Measurements from ENCODE around the gene POU3F1.

The POU3F1 gene

DNA sequence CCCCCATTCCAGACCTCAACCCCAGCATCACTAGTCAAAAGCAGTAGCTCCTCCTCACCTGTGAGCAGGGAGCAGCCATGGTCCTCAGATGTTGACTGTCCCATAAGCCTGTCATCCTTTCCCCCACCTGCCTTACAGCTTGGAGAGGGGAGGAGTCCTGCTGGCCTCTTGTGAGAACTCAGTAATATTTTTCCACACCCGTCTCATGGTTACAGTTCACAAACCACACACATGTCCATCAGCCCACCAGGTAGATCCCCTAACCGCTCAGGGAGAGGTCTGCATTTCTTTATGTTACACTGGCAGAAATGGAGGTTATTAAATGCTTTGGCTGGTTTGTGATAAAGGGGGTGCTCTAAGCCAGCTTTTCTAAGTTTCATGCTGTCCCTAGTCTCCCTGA, 26.3 kb upstream of the POU3F1 start:
- no peaks in the 10 kb centered on the region for H3K9me3 ChIP-seq (ENCODE audit: control insufficient read depth, insufficient read depth, low read length)
- H3F3A ChIP-seq (ENCODE audit: control insufficient read depth, insufficient read depth), result no peaks in the 10 kb centered on the region
- H3K4me1 ChIP-seq (ENCODE audit: control insufficient read depth, low read length), result peaks cover 6% of the 10 kb centered on the region; the same call in 1 of the 2 replicates
- H3K36me3 ChIP-seq (ENCODE audit: control insufficient read depth, low read length), result no peaks in the 10 kb centered on the region
- H3K27me3 ChIP-seq (ENCODE audit: control insufficient read depth, low read length), result peaks cover 24% of the 10 kb centered on the region
- no peak overlapping the region for H3K4me2 ChIP-seq (ENCODE audit: low read length)
- H4K20me1 ChIP-seq (ENCODE audit: control insufficient read depth, insufficient read depth, low read depth, low read length), result no peaks in the 10 kb centered on the region
- TF ChIP-seq EZH2phosphoT487 (IDR thresholded peaks at IDR 0.05; ENCODE audit: borderline replicate concordance, low read length), result no peak
- TF ChIP-seq, protein P1, sequence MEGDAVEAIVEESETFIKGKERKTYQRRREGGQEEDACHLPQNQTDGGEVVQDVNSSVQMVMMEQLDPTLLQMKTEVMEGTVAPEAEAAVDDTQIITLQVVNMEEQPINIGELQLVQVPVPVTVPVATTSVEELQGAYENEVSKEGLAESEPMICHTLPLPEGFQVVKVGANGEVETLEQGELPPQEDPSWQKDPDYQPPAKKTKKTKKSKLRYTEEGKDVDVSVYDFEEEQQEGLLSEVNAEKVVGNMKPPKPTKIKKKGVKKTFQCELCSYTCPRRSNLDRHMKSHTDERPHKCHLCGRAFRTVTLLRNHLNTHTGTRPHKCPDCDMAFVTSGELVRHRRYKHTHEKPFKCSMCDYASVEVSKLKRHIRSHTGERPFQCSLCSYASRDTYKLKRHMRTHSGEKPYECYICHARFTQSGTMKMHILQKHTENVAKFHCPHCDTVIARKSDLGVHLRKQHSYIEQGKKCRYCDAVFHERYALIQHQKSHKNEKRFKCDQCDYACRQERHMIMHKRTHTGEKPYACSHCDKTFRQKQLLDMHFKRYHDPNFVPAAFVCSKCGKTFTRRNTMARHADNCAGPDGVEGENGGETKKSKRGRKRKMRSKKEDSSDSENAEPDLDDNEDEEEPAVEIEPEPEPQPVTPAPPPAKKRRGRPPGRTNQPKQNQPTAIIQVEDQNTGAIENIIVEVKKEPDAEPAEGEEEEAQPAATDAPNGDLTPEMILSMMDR (IDR thresholded peaks at IDR 0.05; ENCODE audit: low read depth, low read length, poor library complexity, severe bottlenecking), result no peak
- H3K79me2 ChIP-seq (ENCODE audit: control insufficient read depth, low read length), result no peaks in the 10 kb centered on the region
- H3K9me2 ChIP-seq (replicated peaks; ENCODE audit: control insufficient read depth, low read length), result no peaks in the 10 kb centered on the region
- H3K4me3 ChIP-seq (ENCODE audit: low read length), result no peak overlapping the region
- no peak overlapping the region for H3K27ac ChIP-seq (ENCODE audit: low read depth, low read length)

- H3F3A ChIP-seq (ENCODE audit: control insufficient read depth, insufficient read depth), result no peaks in the 10 kb centered on the region
- no peaks in the 10 kb centered on the region for H3K36me3 ChIP-seq (ENCODE audit: control insufficient read depth, low read length)
- H3K9me3 ChIP-seq (ENCODE audit: control insufficient read depth, insufficient read depth, low read length), result no peaks in the 10 kb centered on the region
- H4K20me1 ChIP-seq (ENCODE audit: control insufficient read depth, insufficient read depth, low read depth, low read length), result no peaks in the 10 kb centered on the region
- no peak overlapping the region for H3K4me3 ChIP-seq (ENCODE audit: low read length)
- no peaks in the 10 kb centered on the region for H3K79me2 ChIP-seq (ENCODE audit: control insufficient read depth, low read length)
- TF ChIP-seq, protein P1 (IDR thresholded peaks at IDR 0.05; ENCODE audit: low read depth, low read length, poor library complexity, severe bottlenecking), result peak; percentile 60
- no peak for TF ChIP-seq EZH2phosphoT487 (IDR thresholded peaks at IDR 0.05; ENCODE audit: borderline replicate concordance, low read length)
- no peak overlapping the region for H3K27ac ChIP-seq (ENCODE audit: low read depth, low read length)
- no peaks in the 10 kb centered on the region for H3K9me2 ChIP-seq (replicated peaks; ENCODE audit: control insufficient read depth, low read length)
- peaks cover 34% of the 10 kb centered on the region for H3K27me3 ChIP-seq (ENCODE audit: control insufficient read depth, low read length)
- peaks cover 6% of the 10 kb centered on the region; the same call in 1 of the 2 replicates for H3K4me1 ChIP-seq (ENCODE audit: control insufficient read depth, low read length)
- H3K4me2 ChIP-seq (ENCODE audit: low read length), result no peak overlapping the region
Observed at GRCh38 chr1:38071312-38072256, 25.0 kb upstream of the POU3F1 start.

- H3K4me3 ChIP-seq (ENCODE audit: low read length), result no peak overlapping the region
- H3K9me2 ChIP-seq (replicated peaks; ENCODE audit: control insufficient read depth, low read length), result no peaks in the 10 kb centered on the region
- no peaks in the 10 kb centered on the region for H3K79me2 ChIP-seq (ENCODE audit: control insufficient read depth, low read length)
- no peak overlapping the region for H3K27ac ChIP-seq (ENCODE audit: low read depth, low read length)
- H4K20me1 ChIP-seq (ENCODE audit: control insufficient read depth, insufficient read depth, low read depth, low read length), result no peaks in the 10 kb centered on the region
- H3K27me3 ChIP-seq (ENCODE audit: control insufficient read depth, low read length), result peaks cover 34% of the 10 kb centered on the region
- no peaks in the 10 kb centered on the region for H3F3A ChIP-seq (ENCODE audit: control insufficient read depth, insufficient read depth)
- H3K9me3 ChIP-seq (ENCODE audit: control insufficient read depth, insufficient read depth, low read length), result no peaks in the 10 kb centered on the region
- TF ChIP-seq, protein P1 (IDR thresholded peaks at IDR 0.05; ENCODE audit: low read depth, low read length, poor library complexity, severe bottlenecking), result no peak
- TF ChIP-seq EZH2phosphoT487 (IDR thresholded peaks at IDR 0.05; ENCODE audit: borderline replicate concordance, low read length), result no peak
- H3K36me3 ChIP-seq (ENCODE audit: control insufficient read depth, low read length), result no peaks in the 10 kb centered on the region
- no peak overlapping the region for H3K4me2 ChIP-seq (ENCODE audit: low read length)
- H3K4me1 ChIP-seq (ENCODE audit: control insufficient read depth, low read length), result peaks cover 6% of the 10 kb centered on the region; the same call in 1 of the 2 replicates
Observed at GRCh38 chr1:38068980-38069340, 22.4 kb upstream of the POU3F1 start.
